SH-SY5Y (cell line): Measurements from ENCODE around the gene FNIP1.

Experiments
- GATA2 ChIP-seq: IDR thresholded peaks from 2 replicates; pipeline ENCODE4 v1.6.1; 2011; ENCODE audit warnings: mild to moderate bottlenecking, low read depth, low read length
- GATA3 ChIP-seq: IDR thresholded peaks from 2 replicates; pipeline ENCODE4 v1.6.1; 2011; ENCODE audit warnings: low read depth, mild to moderate bottlenecking, low read length, moderate library complexity

Gene FNIP1

DNA sequence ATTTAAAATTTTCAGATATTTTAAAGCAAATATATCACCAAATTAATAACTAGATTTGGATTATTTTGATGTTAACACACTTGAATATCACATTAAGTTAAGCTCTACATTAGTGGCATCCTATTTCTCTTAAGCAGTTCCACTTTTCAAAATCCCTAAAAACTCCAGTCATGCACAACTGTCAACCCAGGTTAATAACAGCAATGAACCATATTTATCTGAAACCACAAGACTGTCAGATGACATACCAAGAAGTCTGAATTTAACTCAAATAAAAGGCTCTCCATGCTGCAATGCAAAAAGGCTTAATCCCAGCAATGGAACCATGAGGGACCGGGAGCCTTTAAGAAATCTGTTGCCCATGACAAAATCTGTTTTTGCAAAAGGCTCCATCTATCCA lies 27.5 kb downstream of the FNIP1 start:
- no peak for TF ChIP-seq GATA2
- no peak for TF ChIP-seq GATA3

DNA sequence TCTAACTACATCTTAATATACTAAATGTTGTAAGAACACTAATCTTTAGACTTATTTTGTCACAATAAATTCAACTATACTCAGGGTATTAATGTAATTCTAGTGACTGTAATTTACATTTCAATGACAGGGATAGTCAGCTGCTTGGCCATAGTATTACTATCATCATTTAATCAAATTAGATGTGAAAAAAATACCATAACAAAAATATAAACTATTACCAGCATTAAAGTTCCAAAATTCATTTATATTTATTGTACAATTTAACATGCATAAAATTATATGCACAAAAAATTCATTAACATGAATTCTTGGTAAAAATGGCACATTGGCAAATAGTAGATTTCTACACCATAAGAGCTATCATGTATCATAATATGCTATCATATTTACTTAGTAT lies 28.9 kb downstream of the FNIP1 start:
- TF ChIP-seq GATA2 (no peak), GATA3 (no peak)

DNA sequence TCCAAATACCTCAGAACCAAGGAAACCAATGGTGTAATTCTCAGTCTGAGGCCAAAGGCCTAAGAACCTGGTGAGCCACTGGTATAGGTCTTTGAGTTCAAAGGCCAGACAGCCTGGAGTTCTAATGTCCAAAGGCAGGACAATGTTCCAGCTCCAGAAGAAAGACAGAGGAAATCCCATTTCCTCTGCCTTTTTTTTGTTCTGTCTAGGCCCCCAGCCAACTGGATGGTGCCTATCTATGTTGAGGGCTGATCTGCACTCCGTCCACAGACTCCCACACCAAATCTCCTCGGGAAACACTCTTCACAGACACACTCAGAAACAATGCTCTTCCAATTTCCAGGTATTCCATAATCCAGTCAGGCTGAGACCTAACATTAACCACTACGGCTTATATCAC lies 30.1 kb downstream of the FNIP1 start:
- no peak for TF ChIP-seq GATA2
- TF ChIP-seq GATA3: no peak

- TF ChIP-seq GATA3 (no peak), GATA2 (no peak)
These were observed 31.6 kb downstream of the FNIP1 start for GRCh38 chr5:131765261-131765660.

GRCh38 chr5:131763968-131764367 lies 32.8 kb downstream of the FNIP1 start:
- TF ChIP-seq GATA3 (no peak), GATA2 (no peak)

- TF ChIP-seq GATA3 (no peak), GATA2 (no peak)
These were observed 36.0 kb downstream of the FNIP1 start for GRCh38 chr5:131760793-131761192.

DNA sequence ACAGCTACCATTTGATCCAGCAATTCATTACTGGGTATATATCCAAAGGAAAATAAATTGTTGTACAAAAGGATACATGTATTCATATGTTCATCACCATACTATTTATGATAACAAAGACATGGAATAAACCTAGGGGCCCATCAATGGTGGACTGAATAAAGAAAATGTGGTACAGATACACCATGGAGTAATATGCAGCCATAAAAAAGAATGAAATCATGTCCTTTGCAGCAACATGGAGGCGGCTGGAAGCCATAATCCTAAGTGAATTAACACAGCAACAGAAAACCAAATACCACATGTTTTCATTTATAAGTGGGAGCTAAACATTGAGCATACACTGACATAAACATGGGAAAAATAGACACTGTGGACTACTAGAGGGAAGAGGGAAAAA lies 37.1 kb downstream of the FNIP1 start:
- TF ChIP-seq GATA2 (no peak), GATA3 (no peak)

DNA sequence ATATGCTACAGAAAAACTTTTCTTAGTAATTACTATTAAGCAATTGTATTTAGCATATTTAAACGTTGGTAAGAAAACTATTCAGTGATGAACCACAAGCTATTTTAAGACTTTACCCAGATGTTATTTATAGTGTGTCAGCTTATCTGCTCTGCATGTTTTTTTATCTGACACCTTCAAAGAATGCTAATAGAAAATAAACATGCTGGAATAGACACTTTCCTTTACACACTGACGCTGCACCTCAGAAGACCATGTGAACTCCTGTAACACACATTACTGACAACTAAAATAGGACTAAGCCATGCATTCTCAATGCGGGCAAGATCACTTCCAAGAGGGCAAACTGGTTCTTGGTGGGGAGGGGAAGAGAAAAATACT lies 38.3 kb downstream of the FNIP1 start:
- TF ChIP-seq GATA3 (no peak), GATA2 (no peak)

DNA sequence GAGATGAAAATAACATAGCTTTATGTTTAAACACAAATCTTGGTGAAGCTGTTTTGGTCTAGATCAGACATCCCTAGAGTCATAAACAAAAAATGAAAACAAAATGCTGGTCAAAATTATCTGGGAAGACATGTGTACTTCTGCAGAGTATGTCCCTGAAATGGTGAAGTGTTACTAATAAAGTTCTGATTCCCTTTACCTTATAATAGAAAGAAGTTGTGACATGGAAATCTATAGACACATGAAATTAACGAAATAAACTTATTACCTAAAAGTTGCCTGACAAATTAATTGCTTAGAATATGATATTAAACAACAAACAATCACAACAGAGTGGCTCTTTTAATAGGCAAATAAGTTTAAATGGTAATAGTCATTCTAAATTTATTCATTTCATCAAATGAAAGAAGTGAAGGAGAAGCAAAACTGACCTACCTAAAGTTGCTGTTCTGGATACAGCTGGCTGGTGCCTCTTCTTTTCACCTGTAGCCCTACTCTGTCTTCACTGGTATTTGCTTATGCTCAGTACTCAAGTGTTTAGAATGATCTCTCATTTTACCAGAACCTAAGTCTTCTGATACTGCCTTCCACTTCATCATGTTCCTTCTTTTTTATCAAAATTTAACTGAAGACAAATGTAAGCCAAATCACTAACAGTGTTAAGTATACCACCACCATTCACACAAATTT lies 38.8 kb downstream of the FNIP1 start:
- no peak for TF ChIP-seq GATA2
- no peak for TF ChIP-seq GATA3

DNA sequence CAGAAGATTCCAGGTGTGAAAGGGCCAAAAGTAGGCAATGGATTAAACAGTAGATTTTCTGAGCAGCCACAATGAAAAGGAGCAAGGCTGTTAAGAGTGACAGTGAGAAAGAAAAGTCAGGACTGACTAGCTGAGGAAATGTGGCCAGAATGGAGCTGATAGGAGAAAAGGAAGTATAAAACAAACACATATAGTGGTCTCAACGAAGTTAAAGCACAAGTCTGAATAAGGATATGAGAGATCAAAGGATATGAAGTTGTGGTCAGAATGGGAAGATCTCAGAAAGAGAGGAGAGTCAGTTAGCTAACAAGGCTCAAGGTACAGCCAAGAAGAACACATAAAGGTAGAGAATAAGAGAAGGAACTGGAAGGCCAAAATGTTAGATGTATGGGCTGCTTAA lies 39.9 kb downstream of the FNIP1 start:
- TF ChIP-seq GATA2: no peak
- no peak for TF ChIP-seq GATA3

DNA sequence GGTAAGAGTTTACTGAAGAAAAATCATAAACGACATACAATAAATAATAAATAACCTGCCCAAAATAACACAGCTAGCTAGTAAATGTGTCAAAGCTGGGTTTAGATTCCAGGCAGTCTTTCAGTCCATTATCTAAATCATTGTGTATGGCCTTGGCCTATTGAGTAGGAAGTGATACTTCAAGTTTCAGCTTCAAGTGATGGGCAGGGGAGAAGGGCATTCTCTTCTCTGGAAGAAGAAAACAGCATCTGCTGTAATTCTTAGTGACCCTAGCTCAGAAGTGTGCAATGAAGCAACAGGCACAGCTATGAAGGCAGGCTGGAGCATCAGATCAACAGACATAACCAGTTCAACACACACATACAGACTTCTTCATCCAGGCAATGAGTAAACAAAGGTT lies 42.5 kb downstream of the FNIP1 start:
- TF ChIP-seq GATA3: no peak
- TF ChIP-seq GATA2: no peak

DNA sequence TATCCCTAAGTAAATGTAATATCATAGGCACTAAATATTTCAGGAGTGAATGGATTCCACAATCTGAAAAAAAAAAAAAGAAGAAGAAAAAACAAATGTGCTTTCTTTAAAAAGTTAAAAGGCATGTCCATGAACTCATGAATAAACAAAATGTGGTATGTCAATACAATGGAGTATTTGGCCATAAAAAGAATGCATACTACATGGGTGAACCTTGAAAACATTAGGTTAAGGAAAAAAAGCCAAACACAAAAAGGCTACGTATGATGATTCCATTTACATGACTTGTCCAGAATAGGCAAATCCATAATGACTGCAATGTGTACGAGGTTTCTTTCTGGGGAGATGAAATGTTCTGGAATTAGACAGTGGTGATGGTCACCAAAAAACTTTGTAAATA lies 45.3 kb downstream of the FNIP1 start:
- TF ChIP-seq GATA2: no peak
- TF ChIP-seq GATA3: no peak

- TF ChIP-seq GATA3: no peak
- TF ChIP-seq GATA2: no peak
These were observed 46.9 kb downstream of the FNIP1 start for GRCh38 chr5:131749723-131750470.

DNA sequence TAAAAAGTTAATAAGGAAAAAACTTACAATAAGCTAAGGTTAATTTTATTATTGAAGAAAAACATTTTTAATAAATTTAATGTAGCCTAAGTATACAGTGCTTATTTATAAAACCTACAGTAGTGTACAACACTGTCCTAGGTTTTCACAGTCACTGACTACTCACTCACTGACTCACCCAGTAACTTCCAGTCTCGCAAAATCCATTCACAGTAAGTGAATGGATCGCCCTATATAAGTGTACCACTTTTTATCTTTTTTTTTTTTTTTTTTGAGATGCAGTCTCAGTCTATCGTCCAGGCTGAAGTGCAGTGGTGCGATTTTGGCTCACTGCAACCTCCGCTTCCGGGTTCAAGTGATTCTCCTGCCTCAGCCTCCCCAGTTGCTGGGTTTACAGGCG lies 47.7 kb downstream of the FNIP1 start:
- no peak for TF ChIP-seq GATA2
- TF ChIP-seq GATA3: no peak
